ENCODE data around the gene SLC44A1.

SLC44A1 gene

DNA sequence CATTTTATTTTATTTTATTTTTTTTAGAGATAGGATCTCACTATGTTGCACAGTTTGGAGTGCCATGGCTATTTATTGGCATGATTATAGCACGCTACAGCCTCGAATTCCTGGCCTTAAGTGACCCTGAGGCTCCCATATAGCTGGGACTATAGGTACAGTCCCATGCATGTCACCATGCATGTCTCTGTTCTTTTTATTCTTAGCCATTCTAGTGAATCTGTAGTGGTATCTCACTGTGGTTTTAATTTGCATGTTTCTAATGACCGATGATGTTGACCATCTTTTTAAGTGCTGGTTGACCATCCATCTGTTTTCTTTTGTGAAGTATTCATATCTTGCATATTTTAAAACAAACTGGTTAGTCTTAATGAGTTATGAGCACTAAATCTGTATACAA lies 76.1 kb downstream of the SLC44A1 start:
- no peaks in the 10 kb centered on the region for H3K4me1 ChIP-seq (ENCODE audit: control insufficient read depth, insufficient read depth, low read length)
- H3K9ac ChIP-seq (ENCODE audit: low read length): no peak overlapping the region
- H3K27me3 ChIP-seq (replicated peaks; ENCODE audit: control insufficient read depth, insufficient read depth, low read length): no peaks in the 10 kb centered on the region
- peaks cover 37% of the 10 kb centered on the region for H3K36me3 ChIP-seq (ENCODE audit: control insufficient read depth, insufficient read depth, low read length, severe bottlenecking)
- no peak overlapping the region for H3K4me3 ChIP-seq (ENCODE audit: low read length)
- H3K9me3 ChIP-seq (ENCODE audit: control insufficient read depth, low read length): no peaks in the 10 kb centered on the region
- DNase-seq (ENCODE audit: low read depth): no peak

DNA sequence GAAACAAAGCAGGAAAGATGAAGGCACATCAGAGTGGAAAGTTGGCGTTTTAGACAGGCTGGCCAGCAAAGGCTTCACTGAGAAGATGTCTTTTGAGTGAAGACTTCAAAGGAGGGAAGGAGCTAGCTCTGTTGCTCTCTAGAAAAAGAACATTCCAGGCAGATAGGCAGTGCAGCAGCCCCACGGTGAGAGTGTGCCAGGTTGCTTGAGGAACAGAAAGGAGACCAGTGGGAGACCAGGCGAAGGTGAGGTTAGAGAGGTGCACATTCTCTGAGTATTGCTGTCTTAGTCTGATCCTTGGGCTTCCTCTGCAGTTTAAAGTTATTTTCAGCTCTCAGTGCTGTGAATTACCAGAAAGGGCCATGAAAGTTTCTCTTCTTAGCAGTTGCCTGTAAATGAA lies 83.8 kb downstream of the SLC44A1 start:
- H3K9ac ChIP-seq (ENCODE audit: low read length): peak overlapping the region; percentile 80
- H3K4me1 ChIP-seq (ENCODE audit: control insufficient read depth, insufficient read depth, low read length): peaks cover 50% of the 10 kb centered on the region
- no peaks in the 10 kb centered on the region for H3K27me3 ChIP-seq (replicated peaks; ENCODE audit: control insufficient read depth, insufficient read depth, low read length)
- peak overlapping the region; percentile 81 for H3K4me3 ChIP-seq (ENCODE audit: low read length)
- DNase-seq (ENCODE audit: low read depth): no peak
- H3K36me3 ChIP-seq (ENCODE audit: control insufficient read depth, insufficient read depth, low read length, severe bottlenecking): peaks cover 19% of the 10 kb centered on the region
- H3K9me3 ChIP-seq (ENCODE audit: control insufficient read depth, low read length): no peaks in the 10 kb centered on the region

DNA sequence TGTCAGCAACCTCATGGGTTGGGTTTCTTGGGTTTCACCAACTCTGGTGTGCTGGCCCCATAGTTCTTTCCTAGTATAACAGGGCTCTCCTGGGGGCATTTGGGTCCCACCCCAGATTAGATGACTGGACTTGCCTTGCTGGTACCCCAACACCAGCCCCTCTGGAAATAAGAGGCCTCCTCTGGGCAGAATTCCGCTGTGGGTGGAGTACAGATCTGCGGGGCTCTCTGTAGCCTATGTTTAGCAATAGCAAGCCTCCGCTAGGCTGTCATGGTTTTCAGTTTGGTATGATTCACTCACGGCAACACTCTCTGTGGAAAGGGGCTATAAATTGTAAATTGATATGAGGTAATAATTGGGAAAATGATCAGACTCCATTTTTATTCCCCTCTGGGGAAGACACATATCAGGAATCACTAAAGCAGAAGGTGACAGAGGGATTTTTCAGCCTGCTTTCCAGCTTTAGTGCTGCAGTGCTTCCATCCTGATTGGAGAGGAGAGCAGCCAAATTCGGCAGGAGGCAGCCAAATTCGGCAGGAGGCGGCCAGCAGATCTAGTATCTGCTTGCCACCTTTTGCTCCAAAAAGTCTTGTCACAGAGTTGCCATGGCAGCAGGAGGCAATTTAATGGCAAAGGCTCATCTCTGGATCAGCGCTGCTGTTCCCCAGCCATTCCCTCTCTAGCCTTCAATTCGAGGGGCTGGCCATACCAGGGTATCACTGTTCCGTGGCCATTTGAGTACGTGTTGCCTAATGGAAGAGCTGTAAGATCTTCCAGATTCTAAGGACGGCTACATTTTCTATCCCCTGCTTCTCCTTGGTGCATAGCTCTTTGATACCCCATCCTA lies 84.6 kb downstream of the SLC44A1 start:
- Histone ChIP-seq H3K27me3 (replicated peaks; ENCODE audit: control insufficient read depth, insufficient read depth, low read length) (no peaks in the 10 kb centered on the region), H3K4me1 (ENCODE audit: control insufficient read depth, insufficient read depth, low read length) (peaks cover 58% of the 10 kb centered on the region), H3K4me3 (ENCODE audit: low read length) (peak overlapping the region; percentile 81), H3K36me3 (ENCODE audit: control insufficient read depth, insufficient read depth, low read length, severe bottlenecking) (peaks cover 19% of the 10 kb centered on the region), H3K9me3 (ENCODE audit: control insufficient read depth, low read length) (no peaks in the 10 kb centered on the region), H3K9ac (ENCODE audit: low read length) (peak overlapping the region; percentile 80)
- no peak for DNase-seq (ENCODE audit: low read depth)

DNA sequence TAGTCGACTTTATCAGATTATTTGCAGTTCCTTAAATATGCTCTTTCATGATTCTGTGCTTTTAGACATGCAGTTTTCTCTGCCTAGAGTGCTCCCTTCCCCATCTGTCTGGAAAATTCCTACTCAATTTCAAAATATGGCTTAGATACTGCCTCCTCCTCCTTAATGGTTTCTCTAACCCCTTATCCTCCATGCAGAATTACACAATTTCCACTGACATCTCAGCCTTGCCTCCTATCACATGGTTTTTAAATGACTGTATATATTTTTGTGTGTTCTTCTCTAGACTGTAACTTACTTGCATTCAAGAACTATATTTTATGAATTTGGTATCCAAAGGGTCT lies 85.2 kb downstream of the SLC44A1 start:
- peak overlapping the region; percentile 81 for H3K4me3 ChIP-seq (ENCODE audit: low read length)
- peaks cover 64% of the 10 kb centered on the region for H3K4me1 ChIP-seq (ENCODE audit: control insufficient read depth, insufficient read depth, low read length)
- H3K9ac ChIP-seq (ENCODE audit: low read length): peak overlapping the region; percentile 80
- H3K27me3 ChIP-seq (replicated peaks; ENCODE audit: control insufficient read depth, insufficient read depth, low read length): no peaks in the 10 kb centered on the region
- H3K9me3 ChIP-seq (ENCODE audit: control insufficient read depth, low read length): no peaks in the 10 kb centered on the region
- H3K36me3 ChIP-seq (ENCODE audit: control insufficient read depth, insufficient read depth, low read length, severe bottlenecking): peaks cover 16% of the 10 kb centered on the region
- peak; percentile 46 for DNase-seq (ENCODE audit: low read depth)

DNA sequence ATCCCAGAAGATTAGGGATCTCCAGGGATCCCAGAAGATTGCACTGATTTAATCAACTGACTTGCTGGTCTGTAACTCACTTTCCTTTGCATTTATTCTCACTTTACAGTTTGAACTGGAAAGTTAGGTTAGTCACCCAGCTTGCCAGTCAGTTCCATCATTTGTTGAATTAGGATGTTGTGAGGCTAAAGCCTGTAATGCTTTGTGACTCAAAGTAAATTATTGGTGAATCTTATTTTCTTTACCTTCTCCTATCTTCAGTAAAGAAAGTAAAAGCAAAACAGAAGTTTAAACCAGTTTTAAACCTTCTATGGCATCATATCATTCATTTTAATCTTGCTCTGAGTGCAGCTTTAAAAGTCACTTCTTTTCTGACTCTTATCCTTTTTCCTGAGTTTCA lies 85.8 kb downstream of the SLC44A1 start:
- Histone ChIP-seq H3K4me3 (ENCODE audit: low read length) (peak overlapping the region; percentile 81), H3K9ac (ENCODE audit: low read length) (peak overlapping the region; percentile 80), H3K9me3 (ENCODE audit: control insufficient read depth, low read length) (no peaks in the 10 kb centered on the region), H3K4me1 (ENCODE audit: control insufficient read depth, insufficient read depth, low read length) (peaks cover 66% of the 10 kb centered on the region), H3K27me3 (replicated peaks; ENCODE audit: control insufficient read depth, insufficient read depth, low read length) (no peaks in the 10 kb centered on the region), H3K36me3 (ENCODE audit: control insufficient read depth, insufficient read depth, low read length, severe bottlenecking) (peaks cover 11% of the 10 kb centered on the region)
- no peak for DNase-seq (ENCODE audit: low read depth)

DNA sequence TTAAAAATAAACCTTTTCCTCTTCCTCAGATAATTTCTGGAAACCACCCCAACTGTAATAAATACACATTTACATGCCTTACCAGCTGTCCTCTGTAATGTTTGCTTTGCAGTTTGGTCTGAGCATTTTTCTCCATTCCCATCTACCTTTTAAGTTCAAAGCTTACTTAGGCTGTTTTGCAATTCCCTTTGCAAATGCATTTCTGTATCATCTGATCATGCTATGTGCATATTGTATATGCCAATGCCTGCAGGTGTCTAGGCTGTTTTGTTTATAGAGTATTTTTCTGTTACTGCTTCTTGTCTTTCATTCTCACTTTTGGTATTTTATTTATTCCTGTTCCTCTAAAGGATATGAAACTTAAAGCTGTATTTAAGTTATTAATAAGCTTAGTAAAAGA lies 86.3 kb downstream of the SLC44A1 start:
- Histone ChIP-seq H3K9me3 (ENCODE audit: control insufficient read depth, low read length) (no peaks in the 10 kb centered on the region), H3K27me3 (replicated peaks; ENCODE audit: control insufficient read depth, insufficient read depth, low read length) (no peaks in the 10 kb centered on the region), H3K9ac (ENCODE audit: low read length) (no peak overlapping the region), H3K36me3 (ENCODE audit: control insufficient read depth, insufficient read depth, low read length, severe bottlenecking) (peaks cover 7% of the 10 kb centered on the region), H3K4me3 (ENCODE audit: low read length) (no peak overlapping the region), H3K4me1 (ENCODE audit: control insufficient read depth, insufficient read depth, low read length) (peaks cover 66% of the 10 kb centered on the region)
- DNase-seq (ENCODE audit: low read depth): no peak

DNA sequence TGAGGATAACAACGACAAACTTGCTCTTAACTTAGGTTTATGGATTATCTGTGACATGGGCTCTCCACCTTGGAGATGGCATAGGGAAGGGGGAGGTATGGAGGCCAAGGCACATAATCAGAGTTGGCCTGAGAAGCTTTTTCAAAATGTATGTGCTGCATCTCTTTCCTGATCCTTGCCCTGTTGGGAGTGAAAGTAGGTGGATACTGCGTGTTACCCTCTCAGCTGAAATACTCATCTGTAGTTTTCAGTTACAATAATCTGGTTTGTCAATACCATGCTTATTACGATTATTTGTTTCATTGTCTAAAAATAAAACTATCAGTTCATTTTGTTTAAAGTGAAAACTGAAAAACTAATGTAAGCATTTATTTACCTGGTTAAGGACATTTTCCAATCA lies 86.7 kb downstream of the SLC44A1 start:
- Histone ChIP-seq H3K9me3 (ENCODE audit: control insufficient read depth, low read length) (no peaks in the 10 kb centered on the region), H3K9ac (ENCODE audit: low read length) (no peak overlapping the region), H3K36me3 (ENCODE audit: control insufficient read depth, insufficient read depth, low read length, severe bottlenecking) (peaks cover 9% of the 10 kb centered on the region), H3K4me3 (ENCODE audit: low read length) (no peak overlapping the region), H3K4me1 (ENCODE audit: control insufficient read depth, insufficient read depth, low read length) (peaks cover 66% of the 10 kb centered on the region), H3K27me3 (replicated peaks; ENCODE audit: control insufficient read depth, insufficient read depth, low read length) (no peaks in the 10 kb centered on the region)
- no peak for DNase-seq (ENCODE audit: low read depth)

DNA sequence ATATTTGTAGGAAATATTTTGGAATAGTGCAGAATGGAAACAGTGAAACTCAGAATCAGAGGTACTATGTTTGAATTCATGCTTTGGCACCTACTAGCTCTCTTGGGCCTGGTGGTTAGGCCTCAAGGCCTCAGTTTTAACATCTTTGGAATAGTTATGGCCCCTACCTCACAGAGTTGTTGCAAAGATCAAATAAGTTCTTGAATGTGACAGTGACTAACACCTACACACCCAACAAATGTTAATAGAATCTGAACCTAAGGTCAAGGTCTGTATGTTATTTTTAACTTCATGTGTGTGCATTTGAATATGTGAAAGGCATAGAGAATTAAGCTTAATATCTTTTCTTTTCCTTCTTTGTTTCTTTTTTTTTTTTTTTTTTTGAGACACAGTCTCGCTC lies 87.3 kb downstream of the SLC44A1 start:
- no peak overlapping the region for H3K4me3 ChIP-seq (ENCODE audit: low read length)
- no peaks in the 10 kb centered on the region for H3K27me3 ChIP-seq (replicated peaks; ENCODE audit: control insufficient read depth, insufficient read depth, low read length)
- H3K4me1 ChIP-seq (ENCODE audit: control insufficient read depth, insufficient read depth, low read length): peaks cover 66% of the 10 kb centered on the region
- no peak overlapping the region for H3K9ac ChIP-seq (ENCODE audit: low read length)
- H3K36me3 ChIP-seq (ENCODE audit: control insufficient read depth, insufficient read depth, low read length, severe bottlenecking): peaks cover 11% of the 10 kb centered on the region
- DNase-seq (ENCODE audit: low read depth): no peak
- no peaks in the 10 kb centered on the region for H3K9me3 ChIP-seq (ENCODE audit: control insufficient read depth, low read length)

DNA sequence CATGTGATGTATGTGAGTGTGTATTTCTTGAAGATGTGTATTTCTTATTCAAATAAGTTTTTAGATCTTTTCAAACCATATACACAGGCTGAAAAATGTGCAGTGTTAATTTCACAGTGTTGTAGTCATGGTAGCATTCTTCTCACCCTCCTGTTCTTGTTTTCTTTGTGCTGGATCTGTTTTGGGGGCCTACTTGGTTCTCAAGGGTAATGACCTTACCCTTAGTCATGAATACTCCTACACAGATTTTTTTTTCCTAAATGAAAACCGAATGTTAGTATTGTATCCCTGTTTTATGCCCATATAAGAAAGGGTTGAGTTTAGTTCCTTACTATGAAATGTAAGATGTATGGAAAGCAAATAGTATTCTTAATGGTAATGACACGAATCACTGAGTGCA lies 88.0 kb downstream of the SLC44A1 start:
- DNase-seq (ENCODE audit: low read depth): no peak
- Histone ChIP-seq H3K4me1 (ENCODE audit: control insufficient read depth, insufficient read depth, low read length) (peaks cover 66% of the 10 kb centered on the region), H3K4me3 (ENCODE audit: low read length) (peak overlapping the region; percentile 18), H3K27me3 (replicated peaks; ENCODE audit: control insufficient read depth, insufficient read depth, low read length) (no peaks in the 10 kb centered on the region), H3K36me3 (ENCODE audit: control insufficient read depth, insufficient read depth, low read length, severe bottlenecking) (peaks cover 16% of the 10 kb centered on the region), H3K9ac (ENCODE audit: low read length) (peak overlapping the region; percentile 43), H3K9me3 (ENCODE audit: control insufficient read depth, low read length) (no peaks in the 10 kb centered on the region)

DNA sequence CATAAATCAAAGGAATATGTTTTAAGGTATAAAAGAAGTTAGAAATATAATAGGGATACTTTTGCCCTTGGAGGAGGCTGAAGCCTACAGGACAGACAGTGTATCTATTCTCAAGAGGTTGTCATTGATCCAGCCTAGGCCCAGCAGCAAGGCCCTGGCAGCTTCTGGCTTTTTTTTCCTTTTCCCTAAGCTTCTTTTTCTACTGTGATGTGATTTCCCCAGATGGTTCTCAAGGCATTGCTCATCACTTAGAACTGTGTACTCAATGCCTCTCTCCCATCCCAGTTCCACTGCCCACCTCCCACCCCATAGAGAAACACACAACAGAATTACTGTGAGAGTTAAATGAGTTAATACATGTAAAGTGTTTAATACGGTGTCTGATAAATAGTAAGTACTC lies 88.6 kb downstream of the SLC44A1 start:
- no peaks in the 10 kb centered on the region for H3K9me3 ChIP-seq (ENCODE audit: control insufficient read depth, low read length)
- peak overlapping the region; percentile 18 for H3K4me3 ChIP-seq (ENCODE audit: low read length)
- no peaks in the 10 kb centered on the region for H3K27me3 ChIP-seq (replicated peaks; ENCODE audit: control insufficient read depth, insufficient read depth, low read length)
- peak; percentile 38 for DNase-seq (ENCODE audit: low read depth)
- H3K36me3 ChIP-seq (ENCODE audit: control insufficient read depth, insufficient read depth, low read length, severe bottlenecking): peaks cover 22% of the 10 kb centered on the region
- H3K4me1 ChIP-seq (ENCODE audit: control insufficient read depth, insufficient read depth, low read length): peaks cover 66% of the 10 kb centered on the region
- H3K9ac ChIP-seq (ENCODE audit: low read length): peak overlapping the region; percentile 43

DNA sequence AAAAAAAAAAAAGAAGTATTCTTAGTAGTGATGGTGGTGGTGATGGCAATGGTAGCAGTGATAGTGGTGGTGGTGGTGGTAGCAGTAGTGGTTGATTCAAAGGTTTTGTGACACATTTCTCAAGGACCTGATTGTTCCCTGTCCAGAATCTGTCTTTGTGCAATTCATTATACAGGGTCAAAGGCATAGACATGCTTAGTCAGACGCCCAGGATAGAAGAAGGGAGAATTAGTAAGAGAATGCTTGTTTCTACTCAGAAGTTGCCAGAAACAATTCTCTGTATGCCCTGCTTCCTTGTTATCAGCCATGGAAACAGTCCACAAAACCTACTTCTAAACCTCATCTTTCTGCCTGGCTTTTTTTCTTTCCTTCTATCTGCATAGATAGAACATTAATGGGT lies 89.4 kb downstream of the SLC44A1 start:
- DNase-seq (ENCODE audit: low read depth): peak; percentile 8
- Histone ChIP-seq H3K4me3 (ENCODE audit: low read length) (peak overlapping the region; percentile 22), H3K27me3 (replicated peaks; ENCODE audit: control insufficient read depth, insufficient read depth, low read length) (no peaks in the 10 kb centered on the region)

DNA sequence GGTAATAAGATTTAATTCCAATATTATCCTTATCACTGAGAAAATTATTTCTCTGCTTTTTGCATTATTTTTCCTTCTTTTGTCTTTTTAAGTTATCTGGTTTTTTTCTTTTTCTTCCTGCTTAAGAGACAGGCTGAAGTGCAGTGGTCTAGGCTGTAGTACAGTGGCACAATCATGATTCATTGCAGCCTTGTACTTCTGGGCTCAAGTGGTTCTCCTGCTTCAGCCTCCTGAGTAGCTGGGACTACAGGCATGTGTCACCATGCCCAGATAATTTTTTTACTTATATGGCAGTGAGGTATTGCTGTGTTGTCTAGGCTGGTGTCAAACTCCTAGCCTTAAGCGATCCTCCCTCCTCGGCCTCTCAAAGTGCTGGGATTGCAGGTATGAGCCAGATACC lies 93.9 kb downstream of the SLC44A1 start:
- Histone ChIP-seq H3K4me1 (ENCODE audit: control insufficient read depth, insufficient read depth, low read length) (peaks cover 41% of the 10 kb centered on the region), H3K4me3 (ENCODE audit: low read length) (no peak overlapping the region), H3K27me3 (replicated peaks; ENCODE audit: control insufficient read depth, insufficient read depth, low read length) (no peaks in the 10 kb centered on the region), H3K36me3 (ENCODE audit: control insufficient read depth, insufficient read depth, low read length, severe bottlenecking) (peaks cover 39% of the 10 kb centered on the region), H3K9ac (ENCODE audit: low read length) (no peak overlapping the region), H3K9me3 (ENCODE audit: control insufficient read depth, low read length) (no peaks in the 10 kb centered on the region)
- no peak for DNase-seq (ENCODE audit: low read depth)

More for the DNA sequence above, 89.4 kb downstream of the SLC44A1 start:
- H3K4me1 ChIP-seq (ENCODE audit: control insufficient read depth, insufficient read depth, low read length): peaks cover 59% of the 10 kb centered on the region
- H3K36me3 ChIP-seq (ENCODE audit: control insufficient read depth, insufficient read depth, low read length, severe bottlenecking): peaks cover 28% of the 10 kb centered on the region
- peak overlapping the region; percentile 19 for H3K9ac ChIP-seq (ENCODE audit: low read length)
- no peaks in the 10 kb centered on the region for H3K9me3 ChIP-seq (ENCODE audit: control insufficient read depth, low read length)

Measured in adipocyte (in vitro differentiated cells).